ENCODE measurements around the gene YARS1.

DNA sequence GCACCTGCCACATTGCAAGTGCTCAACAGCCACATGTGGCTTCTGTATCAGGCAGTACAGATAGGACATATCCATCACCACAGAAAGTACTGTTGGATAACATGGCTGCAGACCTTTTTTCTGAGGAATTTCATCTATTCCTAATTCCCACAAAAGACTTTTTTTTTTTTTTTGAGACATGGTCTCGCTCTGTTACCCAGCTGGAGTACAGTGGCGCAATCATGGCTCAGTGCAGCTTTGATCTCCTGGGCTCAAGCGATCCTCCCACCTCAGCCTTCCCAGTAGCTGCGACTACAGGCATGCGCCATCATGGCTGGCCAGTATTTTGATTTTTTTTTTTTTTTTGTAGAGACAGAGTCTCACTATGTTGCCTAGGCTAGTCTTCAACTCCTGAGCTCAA, 33.3 kb downstream of the YARS1 start:
- TF ChIP-seq CTCF (IDR thresholded peaks at IDR 0.05; ENCODE audit: low read depth, low read length) = no peak
- no peak for TF ChIP-seq EZH2phosphoT487 (IDR thresholded peaks at IDR 0.05; ENCODE audit: low read depth)

Data from OCI-LY3 (cell line).